Calu3 (cell line): ENCODE measurements around the gene NEURL1. TPM values are rescaled to one million over a fixed set of nuclear protein-coding genes. Genes with fewer than 3 reads are reported as not detected.

Experiments used
- BruUV-seq: library from RNA; stranded (reverse); fragments of 400-500 nt; replicated peaks from 2 replicates; lab custom pipeline; 2021; lab: Mats Ljungman, UMichigan
- CTCF ChIA-PET: fragments of 300-600 bp; sonication (Branson Sonifier 250); formaldehyde crosslinking; loops from one replicate; lab custom pipeline; 2022; ENCODE audit warnings: antibody characterized with exemption; lab: Charles Lee
- DNase-seq: peaks from one replicate; pipeline ENCODE4 v3.0.0; 2022
- H3K27ac Mint-ChIP-seq: one replicate; pipeline ENCODE4 v1.8.0; 2022; ENCODE audit warnings: mixed read lengths; ENCODE audit not compliant: unreplicated experiment
- H3K27me3 Mint-ChIP-seq: one replicate; pipeline ENCODE4 v1.8.0; 2022; ENCODE audit warnings: mixed read lengths; ENCODE audit not compliant: unreplicated experiment
- H3K36me3 Mint-ChIP-seq: one replicate; pipeline ENCODE4 v1.8.0; 2022; ENCODE audit warnings: mild to moderate bottlenecking, moderate library complexity, mixed read lengths; ENCODE audit not compliant: insufficient read depth, unreplicated experiment
- H3K4me1 Mint-ChIP-seq: one replicate; pipeline ENCODE4 v1.8.0; 2022; ENCODE audit warnings: mild to moderate bottlenecking, low read depth, mixed read lengths; ENCODE audit not compliant: unreplicated experiment
- H3K4me3 Mint-ChIP-seq: one replicate; pipeline ENCODE4 v1.8.0; 2022; ENCODE audit warnings: mild to moderate bottlenecking, low read depth, moderate library complexity, mixed read lengths; ENCODE audit not compliant: unreplicated experiment
- H3K9me3 Mint-ChIP-seq: one replicate; pipeline ENCODE4 v1.8.0; 2022; ENCODE audit warnings: low read depth, mixed read lengths; ENCODE audit not compliant: unreplicated experiment
- CTCF ChIP-seq: fragments of 200-600 bp; IDR thresholded peaks from one replicate; pipeline ENCODE4 v1.8.0; 2022; ENCODE audit warnings: antibody characterized with exemption; ENCODE audit not compliant: unreplicated experiment
- intact Hi-C: fragments of 100-400 bp; cut with micrococcal nuclease; formaldehyde crosslinking; loops from one replicate; pipeline ENCODE4 v1.10.0; 2022; ENCODE audit not compliant: unreplicated experiment
- total RNA-seq: library from RNA; stranded (reverse); gene quantifications from 2 replicates; pipeline ENCODE4 v1.2.3, GENCODE V29; 2022

Gene NEURL1
- total RNA-seq, 1 experiment from 2014 or later: not detected

- H3K27me3 Mint-ChIP-seq: peaks cover 42% of the 10 kb centered on the region
- no peak for TF ChIP-seq CTCF
- no TSS peak for BruUV-seq
- no peak overlapping the region for H3K27ac Mint-ChIP-seq
- CTCF ChIA-PET: no interaction called here
- no peaks in the 10 kb centered on the region for H3K9me3 Mint-ChIP-seq
- peaks cover 18% of the 10 kb centered on the region for H3K4me1 Mint-ChIP-seq
- no peak overlapping the region for H3K4me3 Mint-ChIP-seq
- H3K36me3 Mint-ChIP-seq: no peaks in the 10 kb centered on the region
- no peak for DNase-seq
- intact Hi-C loops: loop anchor here (10.0 kb wide), 1 partner anchor 69 kb away; no protein-coding TSS in a partner anchor
Measured at GRCh38 chr10:103506061-103506460, 12.6 kb downstream of the NEURL1 start.

- TF ChIP-seq CTCF: no peak
- H3K9me3 Mint-ChIP-seq: no peaks in the 10 kb centered on the region
- H3K4me1 Mint-ChIP-seq: peaks cover 28% of the 10 kb centered on the region
- CTCF ChIA-PET: no interaction called here
- peaks cover 31% of the 10 kb centered on the region for H3K27me3 Mint-ChIP-seq
- intact Hi-C loops: loop anchor here (10.0 kb wide), 1 partner anchor 67 kb away; no protein-coding TSS in a partner anchor
- no TSS peak for BruUV-seq
- H3K4me3 Mint-ChIP-seq: no peak overlapping the region
- no peak for DNase-seq
- no peak overlapping the region for H3K27ac Mint-ChIP-seq
- H3K36me3 Mint-ChIP-seq: no peaks in the 10 kb centered on the region
Measured at GRCh38 chr10:103507235-103508191, 14.0 kb downstream of the NEURL1 start.

GRCh38 chr10:103510046-103510685 lies 16.7 kb downstream of the NEURL1 start:
- CTCF ChIA-PET: interaction anchor here (0.5 kb wide), 1 partner anchor 12 kb away, joined by 3 read pairs; no protein-coding TSS in a partner anchor
- no peak overlapping the region for H3K27ac Mint-ChIP-seq
- no peak for DNase-seq
- H3K9me3 Mint-ChIP-seq: no peaks in the 10 kb centered on the region
- TF ChIP-seq CTCF: no peak
- peaks cover 21% of the 10 kb centered on the region for H3K4me1 Mint-ChIP-seq
- no peak overlapping the region for H3K4me3 Mint-ChIP-seq
- no TSS peak for BruUV-seq
- peaks cover 23% of the 10 kb centered on the region for H3K27me3 Mint-ChIP-seq
- intact Hi-C loops: no loop called here
- no peaks in the 10 kb centered on the region for H3K36me3 Mint-ChIP-seq

- CTCF ChIA-PET: no interaction called here
- H3K27ac Mint-ChIP-seq: no peak overlapping the region
- no peaks in the 10 kb centered on the region for H3K9me3 Mint-ChIP-seq
- peaks cover 30% of the 10 kb centered on the region for H3K4me1 Mint-ChIP-seq
- TF ChIP-seq CTCF: no peak
- H3K27me3 Mint-ChIP-seq: peaks cover 23% of the 10 kb centered on the region
- intact Hi-C loops: no loop called here
- no peaks in the 10 kb centered on the region for H3K36me3 Mint-ChIP-seq
- no peak for DNase-seq
- H3K4me3 Mint-ChIP-seq: no peak overlapping the region
- BruUV-seq: no TSS peak
Measured at GRCh38 chr10:103510791-103511752, 17.6 kb downstream of the NEURL1 start.
